Endothelial cell (in vitro differentiated cells): ENCODE data around the gene NPSR1. TPM values are rescaled to one million over a fixed set of nuclear protein-coding genes. Genes with fewer than 3 reads are reported as not detected.

Experiments used
- DNase-seq: peaks from one replicate; pipeline ENCODE4 v3.0.0; 2021; ENCODE audit warnings: low spot score
- H3K27ac Mint-ChIP-seq: one replicate; pipeline ENCODE4 v1.8.0; 2021; ENCODE audit warnings: mixed read lengths, inconsistent platforms; ENCODE audit not compliant: unreplicated experiment
- H3K27me3 Mint-ChIP-seq: one replicate; pipeline ENCODE4 v1.8.0; 2021; ENCODE audit warnings: mild to moderate bottlenecking, moderate library complexity, mixed read lengths, inconsistent platforms; ENCODE audit not compliant: unreplicated experiment
- H3K36me3 Mint-ChIP-seq: one replicate; pipeline ENCODE4 v1.8.0; 2021; ENCODE audit warnings: mild to moderate bottlenecking, low read depth, mixed read lengths, inconsistent platforms; ENCODE audit not compliant: unreplicated experiment
- H3K4me1 Mint-ChIP-seq: one replicate; pipeline ENCODE4 v1.8.0; 2021; ENCODE audit warnings: mild to moderate bottlenecking, mixed read lengths, inconsistent platforms; ENCODE audit not compliant: unreplicated experiment
- H3K4me3 Mint-ChIP-seq: one replicate; pipeline ENCODE4 v1.8.0; 2021; ENCODE audit warnings: mild to moderate bottlenecking, mixed read lengths, inconsistent platforms; ENCODE audit not compliant: unreplicated experiment
- H3K9me3 Mint-ChIP-seq: one replicate; pipeline ENCODE4 v1.8.0; 2021; ENCODE audit warnings: mixed read lengths, inconsistent platforms; ENCODE audit not compliant: unreplicated experiment
- total RNA-seq: library from RNA; stranded (reverse); fragmentation: NEBNext Ultra II Directional; extraction: Animal tissue kit (Norgen Biotek cat#: 25700); gene quantifications from one replicate; pipeline ENCODE4 v1.2.1, GENCODE V29; 2021; ENCODE audit not compliant: unreplicated experiment
- TF ChIP-seq, protein P1 (sequence below): fragments of 200-600 bp; sonication (generic); IDR thresholded peaks from one replicate; pipeline ENCODE4 v1.5.0; 2021; ENCODE audit warnings: antibody characterized with exemption; ENCODE audit not compliant: unreplicated experiment

The NPSR1 gene
- total RNA-seq, 1 donor from 2014 or later, result not detected

GRCh38 chr7:34844936-34845665 lies 187.1 kb downstream of the NPSR1 start:
- Mint-ChIP-seq H3K4me3 (no peak overlapping the region), H3K27me3 (no peaks in the 10 kb centered on the region), H3K9me3 (no peaks in the 10 kb centered on the region), H3K27ac (no peak overlapping the region), H3K36me3 (no peaks in the 10 kb centered on the region), H3K4me1 (peaks cover 10% of the 10 kb centered on the region)
- TF ChIP-seq, protein P1, sequence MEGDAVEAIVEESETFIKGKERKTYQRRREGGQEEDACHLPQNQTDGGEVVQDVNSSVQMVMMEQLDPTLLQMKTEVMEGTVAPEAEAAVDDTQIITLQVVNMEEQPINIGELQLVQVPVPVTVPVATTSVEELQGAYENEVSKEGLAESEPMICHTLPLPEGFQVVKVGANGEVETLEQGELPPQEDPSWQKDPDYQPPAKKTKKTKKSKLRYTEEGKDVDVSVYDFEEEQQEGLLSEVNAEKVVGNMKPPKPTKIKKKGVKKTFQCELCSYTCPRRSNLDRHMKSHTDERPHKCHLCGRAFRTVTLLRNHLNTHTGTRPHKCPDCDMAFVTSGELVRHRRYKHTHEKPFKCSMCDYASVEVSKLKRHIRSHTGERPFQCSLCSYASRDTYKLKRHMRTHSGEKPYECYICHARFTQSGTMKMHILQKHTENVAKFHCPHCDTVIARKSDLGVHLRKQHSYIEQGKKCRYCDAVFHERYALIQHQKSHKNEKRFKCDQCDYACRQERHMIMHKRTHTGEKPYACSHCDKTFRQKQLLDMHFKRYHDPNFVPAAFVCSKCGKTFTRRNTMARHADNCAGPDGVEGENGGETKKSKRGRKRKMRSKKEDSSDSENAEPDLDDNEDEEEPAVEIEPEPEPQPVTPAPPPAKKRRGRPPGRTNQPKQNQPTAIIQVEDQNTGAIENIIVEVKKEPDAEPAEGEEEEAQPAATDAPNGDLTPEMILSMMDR, result no peak
- no peak for DNase-seq

GRCh38 chr7:34845666-34846361 lies 187.8 kb downstream of the NPSR1 start:
- H3K4me1 Mint-ChIP-seq, result peaks cover 13% of the 10 kb centered on the region
- no peaks in the 10 kb centered on the region for H3K27me3 Mint-ChIP-seq
- TF ChIP-seq, protein P1, result no peak
- H3K9me3 Mint-ChIP-seq, result no peaks in the 10 kb centered on the region
- no peak overlapping the region for H3K27ac Mint-ChIP-seq
- DNase-seq, result no peak
- H3K36me3 Mint-ChIP-seq, result no peaks in the 10 kb centered on the region
- no peak overlapping the region for H3K4me3 Mint-ChIP-seq

DNA sequence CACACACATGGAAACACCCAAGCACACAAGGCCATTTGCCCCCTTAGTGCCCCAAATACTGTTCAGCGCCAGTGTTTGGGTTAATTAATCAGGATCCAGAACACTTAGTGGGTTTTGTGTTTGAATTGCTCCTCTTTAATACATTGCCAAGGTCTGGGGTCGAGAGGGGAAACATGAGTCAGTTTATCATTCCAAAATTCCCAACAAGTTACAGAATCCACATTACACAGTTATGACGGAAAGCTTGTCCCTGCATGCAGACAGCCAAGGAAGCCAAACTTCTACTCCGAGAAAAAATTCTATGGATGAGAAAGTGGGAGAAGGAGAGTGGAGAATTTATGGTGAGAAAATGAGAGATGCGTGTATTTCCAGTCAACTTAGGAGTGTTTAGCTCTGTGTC lies 189.0 kb downstream of the NPSR1 start:
- Mint-ChIP-seq H3K36me3 (no peaks in the 10 kb centered on the region), H3K27me3 (no peaks in the 10 kb centered on the region), H3K9me3 (no peaks in the 10 kb centered on the region), H3K27ac (no peak overlapping the region), H3K4me3 (no peak overlapping the region), H3K4me1 (peaks cover 14% of the 10 kb centered on the region)
- no peak for DNase-seq
- TF ChIP-seq, protein P1, result no peak

DNA sequence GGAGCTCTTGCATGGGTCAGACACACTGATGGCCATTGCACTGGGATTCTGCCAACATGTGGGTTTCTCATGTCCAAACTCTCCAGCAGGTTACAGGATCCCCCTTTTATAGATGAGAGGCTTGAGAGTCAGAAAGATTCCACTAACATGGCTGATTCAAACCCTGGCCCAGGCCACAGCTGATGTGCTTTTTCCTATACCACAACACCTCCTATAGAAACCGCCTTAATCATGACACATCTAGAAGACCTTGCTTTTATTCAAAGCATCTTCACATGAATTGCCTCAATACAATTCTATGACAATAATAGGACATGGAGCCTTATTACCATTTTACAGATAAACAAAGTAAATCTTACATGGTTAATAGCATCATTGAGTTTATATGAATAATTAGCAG lies 190.7 kb downstream of the NPSR1 start:
- DNase-seq, result no peak
- Mint-ChIP-seq H3K27me3 (no peaks in the 10 kb centered on the region), H3K36me3 (no peaks in the 10 kb centered on the region), H3K4me1 (peaks cover 14% of the 10 kb centered on the region), H3K4me3 (no peak overlapping the region), H3K27ac (no peak overlapping the region), H3K9me3 (no peaks in the 10 kb centered on the region)
- TF ChIP-seq, protein P1, result no peak
